Measurements from ENCODE around the gene RIC8A.

GRCh38 chr11:210803-211180 lies 3.3 kb downstream of the RIC8A start:
- no peak for TF ChIP-seq CTCF (IDR thresholded peaks at IDR 0.05)
- no peak for TF ChIP-seq POLR2A (IDR thresholded peaks at IDR 0.05)
